Measurements from ENCODE around the gene SYT10.
"Not testable (repeated sequence)": the region's sequence is repeated elsewhere in the genome, so short reads cannot be mapped to it uniquely, and the experiment has no call there.

The SYT10 gene

DNA sequence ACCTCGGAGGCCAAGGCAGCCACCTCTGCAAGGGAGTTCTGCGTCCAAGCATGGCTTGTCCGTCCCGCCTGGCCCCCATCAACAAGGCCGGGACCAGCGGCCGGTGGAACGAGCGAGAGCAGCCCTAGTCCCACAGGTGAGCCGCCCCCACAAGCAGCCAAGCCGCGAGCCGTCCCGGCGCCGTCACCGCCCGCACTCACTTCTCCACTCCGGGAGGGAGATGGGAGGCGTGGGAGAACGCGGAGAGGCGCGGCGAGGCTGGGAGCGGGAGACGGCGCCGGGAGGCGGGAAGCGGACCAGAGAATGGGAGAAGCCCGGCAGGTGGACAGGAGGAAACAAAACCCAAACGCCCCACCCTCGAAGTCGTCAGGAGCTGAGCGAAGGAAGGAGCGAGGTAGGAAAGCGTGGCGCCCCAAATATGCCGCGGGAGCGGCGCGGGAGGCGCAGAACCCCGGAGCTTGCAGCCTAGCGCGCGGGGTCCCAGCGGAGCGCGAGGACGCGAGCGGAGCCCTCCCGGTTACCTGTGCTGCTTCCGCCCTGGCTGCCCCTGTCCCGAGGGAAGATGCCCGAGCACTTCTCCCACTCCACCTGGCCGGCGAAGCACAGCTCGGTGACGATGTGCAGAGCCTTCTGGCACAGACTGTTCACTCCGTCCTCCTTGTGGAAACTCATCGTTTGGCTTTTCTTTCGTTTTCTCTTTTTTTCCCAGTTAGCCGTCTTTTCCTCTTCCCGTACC, 600 bp downstream of the SYT10 start:
- Histone ChIP-seq H3K27me3 (replicated peaks; ENCODE audit: control insufficient read depth, insufficient read depth, low read length, poor library complexity, severe bottlenecking) (no peaks in the 10 kb centered on the region), H3K36me3 (ENCODE audit: control insufficient read depth, insufficient read depth, low read length) (no peaks in the 10 kb centered on the region), H3K27ac (ENCODE audit: insufficient read depth, low read length, poor library complexity, severe bottlenecking) (no peak overlapping the region), H3K4me3 (ENCODE audit: insufficient read depth, low read depth, low read length, poor library complexity, severe bottlenecking) (no peak overlapping the region), H3K4me1 (ENCODE audit: control insufficient read depth, insufficient read depth, low read length, poor library complexity, severe bottlenecking) (peaks cover 4% of the 10 kb centered on the region), H3K9me3 (ENCODE audit: control insufficient read depth, low read length) (no peaks in the 10 kb centered on the region)
- DNase-seq: no peak

- Histone ChIP-seq H3K36me3 (ENCODE audit: control insufficient read depth, insufficient read depth, low read length) (no peaks in the 10 kb centered on the region), H3K4me3 (ENCODE audit: insufficient read depth, low read depth, low read length, poor library complexity, severe bottlenecking) (no peak overlapping the region), H3K9me3 (ENCODE audit: control insufficient read depth, low read length) (no peaks in the 10 kb centered on the region), H3K27ac (ENCODE audit: insufficient read depth, low read length, poor library complexity, severe bottlenecking) (no peak overlapping the region), H3K27me3 (replicated peaks; ENCODE audit: control insufficient read depth, insufficient read depth, low read length, poor library complexity, severe bottlenecking) (no peaks in the 10 kb centered on the region), H3K4me1 (ENCODE audit: control insufficient read depth, insufficient read depth, low read length, poor library complexity, severe bottlenecking) (peaks cover 4% of the 10 kb centered on the region)
- DNase-seq: no peak
Observed at GRCh38 chr12:33438025-33438772, 1.4 kb downstream of the SYT10 start.

DNA sequence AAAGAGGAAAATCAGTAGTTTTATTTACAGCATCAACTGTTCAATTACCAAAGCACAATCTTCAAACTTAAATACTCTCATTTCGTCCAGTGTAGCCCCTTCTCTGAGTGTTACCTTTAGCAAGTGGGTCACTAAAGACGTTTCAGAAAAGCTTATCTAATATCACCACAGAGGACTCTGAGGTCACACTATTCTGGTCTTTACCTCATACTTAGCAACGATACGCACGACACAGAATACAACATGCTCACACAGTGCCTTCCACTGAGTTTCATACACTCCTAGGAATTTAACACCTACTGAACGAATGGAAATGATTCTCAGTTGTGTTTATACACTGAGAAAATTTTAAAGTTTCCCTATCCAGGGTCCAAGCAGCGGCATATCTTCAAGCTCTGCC, 2.0 kb downstream of the SYT10 start:
- H3K27me3 ChIP-seq (replicated peaks; ENCODE audit: control insufficient read depth, insufficient read depth, low read length, poor library complexity, severe bottlenecking): no peaks in the 10 kb centered on the region

GRCh38 chr12:33432992-33433391, 6.6 kb downstream of the SYT10 start:
- Histone ChIP-seq H3K4me1 (ENCODE audit: control insufficient read depth, insufficient read depth, low read length, poor library complexity, severe bottlenecking) (no peaks in the 10 kb centered on the region), H3K36me3 (ENCODE audit: control insufficient read depth, insufficient read depth, low read length) (no peaks in the 10 kb centered on the region), H3K4me3 (ENCODE audit: insufficient read depth, low read depth, low read length, poor library complexity, severe bottlenecking) (no peak overlapping the region), H3K9me3 (ENCODE audit: control insufficient read depth, low read length) (no peaks in the 10 kb centered on the region), H3K27ac (ENCODE audit: insufficient read depth, low read length, poor library complexity, severe bottlenecking) (no peak overlapping the region), H3K27me3 (replicated peaks; ENCODE audit: control insufficient read depth, insufficient read depth, low read length, poor library complexity, severe bottlenecking) (no peaks in the 10 kb centered on the region)
- DNase-seq: no peak

More for the DNA sequence above, 2.0 kb downstream of the SYT10 start:
- H3K9me3 ChIP-seq (ENCODE audit: control insufficient read depth, low read length): no peaks in the 10 kb centered on the region
- no peak overlapping the region for H3K4me3 ChIP-seq (ENCODE audit: insufficient read depth, low read depth, low read length, poor library complexity, severe bottlenecking)
- peaks cover 4% of the 10 kb centered on the region for H3K4me1 ChIP-seq (ENCODE audit: control insufficient read depth, insufficient read depth, low read length, poor library complexity, severe bottlenecking)
- no peak overlapping the region for H3K27ac ChIP-seq (ENCODE audit: insufficient read depth, low read length, poor library complexity, severe bottlenecking)
- no peaks in the 10 kb centered on the region for H3K36me3 ChIP-seq (ENCODE audit: control insufficient read depth, insufficient read depth, low read length)
- DNase-seq: no peak

- no peak for DNase-seq
- no peaks in the 10 kb centered on the region for H3K36me3 ChIP-seq (ENCODE audit: control insufficient read depth, insufficient read depth, low read length)
- H3K4me1 ChIP-seq (ENCODE audit: control insufficient read depth, insufficient read depth, low read length, poor library complexity, severe bottlenecking): no peaks in the 10 kb centered on the region
- H3K4me3 ChIP-seq (ENCODE audit: insufficient read depth, low read depth, low read length, poor library complexity, severe bottlenecking): no peak overlapping the region
- H3K27ac ChIP-seq (ENCODE audit: insufficient read depth, low read length, poor library complexity, severe bottlenecking): no peak overlapping the region
- no peaks in the 10 kb centered on the region for H3K27me3 ChIP-seq (replicated peaks; ENCODE audit: control insufficient read depth, insufficient read depth, low read length, poor library complexity, severe bottlenecking)
- no peaks in the 10 kb centered on the region for H3K9me3 ChIP-seq (ENCODE audit: control insufficient read depth, low read length)
Observed at GRCh38 chr12:33431648-33432047, 8.0 kb downstream of the SYT10 start.

DNA sequence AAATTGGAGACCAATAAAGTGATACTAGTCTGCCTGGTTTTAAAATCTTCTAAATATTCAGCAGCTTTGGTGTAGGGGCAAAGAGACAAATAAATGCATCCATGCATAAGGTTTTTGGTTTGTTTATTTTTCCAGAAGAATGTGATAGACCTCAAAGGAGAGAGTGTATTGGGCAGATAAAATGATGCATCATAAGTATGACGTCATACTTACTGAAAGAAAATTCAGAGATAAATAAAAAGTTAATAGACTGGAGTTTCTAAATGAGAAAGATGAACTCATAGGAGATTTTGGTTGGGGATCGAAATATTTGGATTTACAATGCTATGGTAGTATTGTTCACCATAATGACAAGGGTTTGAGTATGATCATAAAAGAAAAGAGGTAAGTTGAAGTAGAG, 10.2 kb downstream of the SYT10 start:
- Histone ChIP-seq H3K9me3 (ENCODE audit: control insufficient read depth, low read length) (no peaks in the 10 kb centered on the region), H3K27ac (ENCODE audit: insufficient read depth, low read length, poor library complexity, severe bottlenecking) (no peak overlapping the region), H3K27me3 (replicated peaks; ENCODE audit: control insufficient read depth, insufficient read depth, low read length, poor library complexity, severe bottlenecking) (no peaks in the 10 kb centered on the region), H3K4me1 (ENCODE audit: control insufficient read depth, insufficient read depth, low read length, poor library complexity, severe bottlenecking) (no peaks in the 10 kb centered on the region), H3K36me3 (ENCODE audit: control insufficient read depth, insufficient read depth, low read length) (no peaks in the 10 kb centered on the region), H3K4me3 (ENCODE audit: insufficient read depth, low read depth, low read length, poor library complexity, severe bottlenecking) (no peak overlapping the region)
- no peak for DNase-seq

- no peaks in the 10 kb centered on the region for H3K9me3 ChIP-seq (ENCODE audit: control insufficient read depth, low read length)
- no peak overlapping the region for H3K4me3 ChIP-seq (ENCODE audit: insufficient read depth, low read depth, low read length, poor library complexity, severe bottlenecking)
- H3K27ac ChIP-seq (ENCODE audit: insufficient read depth, low read length, poor library complexity, severe bottlenecking): no peak overlapping the region
- no peaks in the 10 kb centered on the region for H3K27me3 ChIP-seq (replicated peaks; ENCODE audit: control insufficient read depth, insufficient read depth, low read length, poor library complexity, severe bottlenecking)
- H3K4me1 ChIP-seq (ENCODE audit: control insufficient read depth, insufficient read depth, low read length, poor library complexity, severe bottlenecking): no peaks in the 10 kb centered on the region
- no peak for DNase-seq
- no peaks in the 10 kb centered on the region for H3K36me3 ChIP-seq (ENCODE audit: control insufficient read depth, insufficient read depth, low read length)
Observed at GRCh38 chr12:33427071-33427470, 12.5 kb downstream of the SYT10 start.

DNA sequence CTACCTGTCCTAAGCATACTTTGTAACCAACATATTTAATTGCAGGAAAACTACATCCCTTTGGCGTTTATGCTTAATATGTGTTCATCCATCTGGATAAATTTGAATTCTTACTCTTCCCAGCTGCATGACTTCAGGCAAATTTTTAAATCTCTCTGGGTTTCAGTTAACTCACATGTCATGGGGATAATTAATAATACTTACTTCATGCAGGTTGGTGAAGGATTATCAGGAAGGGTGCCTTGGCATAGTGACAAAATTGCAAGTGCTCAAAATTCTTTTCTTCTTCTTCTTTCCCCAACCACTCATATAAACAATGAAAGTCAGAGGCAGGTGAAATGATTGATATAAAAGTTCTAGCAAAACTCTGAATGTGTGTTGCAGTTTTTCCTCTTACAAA, 15.9 kb downstream of the SYT10 start:
- DNase-seq: no peak
- Histone ChIP-seq H3K27ac (ENCODE audit: insufficient read depth, low read length, poor library complexity, severe bottlenecking) (no peak overlapping the region), H3K4me3 (ENCODE audit: insufficient read depth, low read depth, low read length, poor library complexity, severe bottlenecking) (no peak overlapping the region), H3K27me3 (replicated peaks; ENCODE audit: control insufficient read depth, insufficient read depth, low read length, poor library complexity, severe bottlenecking) (no peaks in the 10 kb centered on the region), H3K36me3 (ENCODE audit: control insufficient read depth, insufficient read depth, low read length) (no peaks in the 10 kb centered on the region), H3K4me1 (ENCODE audit: control insufficient read depth, insufficient read depth, low read length, poor library complexity, severe bottlenecking) (no peaks in the 10 kb centered on the region), H3K9me3 (ENCODE audit: control insufficient read depth, low read length) (no peaks in the 10 kb centered on the region)

DNA sequence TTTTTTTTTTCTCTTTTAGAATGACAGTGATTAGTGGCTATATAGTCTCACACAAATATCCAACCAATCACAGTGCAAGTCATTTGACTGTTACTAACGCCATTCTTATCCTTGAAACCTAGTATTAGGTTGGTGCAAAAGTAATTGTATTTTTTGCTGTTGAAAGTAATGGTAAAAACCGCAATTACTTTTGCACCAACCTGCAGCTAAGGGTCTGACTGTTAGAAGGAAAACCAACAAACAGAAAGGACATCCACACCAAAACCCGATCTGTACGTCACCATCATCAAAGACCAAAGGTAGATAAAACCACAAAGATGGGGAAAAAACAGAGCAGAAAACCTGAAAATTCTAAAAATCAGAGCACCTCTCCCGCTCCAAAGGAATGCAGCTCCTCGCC, 27.2 kb downstream of the SYT10 start:
- not testable (repeated sequence) for H3K4me1 ChIP-seq (ENCODE audit: control insufficient read depth, insufficient read depth, low read length, poor library complexity, severe bottlenecking); H3K9me3 ChIP-seq (ENCODE audit: control insufficient read depth, low read length); DNase-seq; H3K27me3 ChIP-seq (replicated peaks; ENCODE audit: control insufficient read depth, insufficient read depth, low read length, poor library complexity, severe bottlenecking); H3K4me3 ChIP-seq (ENCODE audit: insufficient read depth, low read depth, low read length, poor library complexity, severe bottlenecking); H3K36me3 ChIP-seq (ENCODE audit: control insufficient read depth, insufficient read depth, low read length); H3K27ac ChIP-seq (ENCODE audit: insufficient read depth, low read length, poor library complexity, severe bottlenecking)

DNA sequence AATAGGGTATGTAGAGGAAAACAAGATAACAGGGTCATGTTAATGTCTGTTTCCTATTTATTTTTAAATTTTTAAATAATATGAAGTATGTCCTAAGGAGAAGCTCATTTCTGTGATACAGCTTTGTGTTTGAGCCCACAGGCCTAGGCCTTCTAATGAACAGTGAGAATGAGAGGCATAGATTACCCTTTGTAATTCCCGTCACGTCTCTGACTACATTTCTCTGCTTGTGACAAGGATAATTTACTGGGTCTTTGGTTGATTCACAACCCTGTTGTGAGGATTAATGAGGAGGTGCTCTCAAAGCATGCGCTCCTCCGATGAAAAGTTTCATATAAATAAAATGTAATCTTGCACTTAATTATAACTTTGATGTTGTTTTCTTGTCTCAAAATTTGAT, 56.1 kb downstream of the SYT10 start:
- H3K4me1 ChIP-seq (ENCODE audit: control insufficient read depth, insufficient read depth, low read length, poor library complexity, severe bottlenecking): no peaks in the 10 kb centered on the region
- H3K27ac ChIP-seq (ENCODE audit: insufficient read depth, low read length, poor library complexity, severe bottlenecking): no peak overlapping the region
- H3K4me3 ChIP-seq (ENCODE audit: insufficient read depth, low read depth, low read length, poor library complexity, severe bottlenecking): no peak overlapping the region
- H3K27me3 ChIP-seq (replicated peaks; ENCODE audit: control insufficient read depth, insufficient read depth, low read length, poor library complexity, severe bottlenecking): no peaks in the 10 kb centered on the region
- no peaks in the 10 kb centered on the region for H3K9me3 ChIP-seq (ENCODE audit: control insufficient read depth, low read length)
- DNase-seq: no peak
- H3K36me3 ChIP-seq (ENCODE audit: control insufficient read depth, insufficient read depth, low read length): no peaks in the 10 kb centered on the region

Measured in effector memory CD4-positive, alpha-beta T cell (primary cell).